Mucosa of descending colon (tissue), 3 donors: ENCODE results near the gene ZNF649. TPM values are rescaled to one million over a fixed set of nuclear protein-coding genes. Genes with fewer than 3 reads are reported as not detected.

Source experiments
- ATAC-seq: fragments of 200-7000 bp; cut with Tn5 transposase; one replicate; pipeline ENCODE4 v1.9.1; 2020; ENCODE audit warnings: mild to moderate bottlenecking, moderate library complexity
- DNase-seq, 3 donors: peaks; one replicate each; pipeline ENCODE4 v3.0.0-alpha.2; 2020
- H3K36me3 ChIP-seq: fragments of 200-600 bp; one replicate; pipeline ENCODE4 v1.8.0; 2021; ENCODE audit warnings: low read depth, mild to moderate bottlenecking
- H3K4me1 ChIP-seq: fragments of 200-600 bp; one replicate; pipeline ENCODE4 v1.8.0; 2021; ENCODE audit warnings: low read depth, mild to moderate bottlenecking
- H3K4me3 ChIP-seq: fragments of 200-600 bp; one replicate; pipeline ENCODE4 v1.8.0; 2021; ENCODE audit warnings: mild to moderate bottlenecking
- H3K9me3 ChIP-seq: fragments of 200-600 bp; one replicate; pipeline ENCODE4 v1.8.0; 2021; ENCODE audit warnings: mild to moderate bottlenecking
- CTCF ChIP-seq: fragments of 200-600 bp; IDR thresholded peaks from one replicate; pipeline ENCODE4 v1.8.0; 2022; ENCODE audit warnings: antibody characterized with exemption, mild to moderate bottlenecking
- intact Hi-C, 2 donors: fragments of 100-400 bp; cut with DNase I in 1 of 2; cut with micrococcal nuclease in 1 of 2; formaldehyde crosslinking; loops; one replicate each; pipeline versions ENCODE4 v1.11.0 to v1.11.1; 2022; cut with DNase I, micrococcal nuclease
- total RNA-seq, 3 donors: library from RNA; stranded (reverse); fragmentation: NEBNext Ultra II Directional in 2 of 3; extraction: Animal tissue kit (Norgen Biotek cat#: 25700) in 2 of 3; gene quantifications; one replicate each; pipeline versions ENCODE4 v1.2.1 to v1.2.4, GENCODE V29; 2021 to 2023
- donor health status: DM: no; HTN: no; CAD: no; lungs with moderate emphysema.
- donor health status: DM: no; HTN: no; CAD: no.
- donor health status: DM: no; HTN: yes; CAD: no.

ZNF649 gene
- total RNA-seq, 3 donors from 2014 or later, result 7.5 to 15.8 (median 9.0) TPM

- Histone ChIP-seq H3K9me3 (peaks cover 69% of the 10 kb centered on the region), H3K4me3 (no peak overlapping the region), H3K36me3 (peaks cover 13% of the 10 kb centered on the region), H3K4me1 (no peaks in the 10 kb centered on the region)
- DNase-seq (no peak), ATAC-seq (no peak)
- intact Hi-C loops, result no loop called here
- TF ChIP-seq CTCF, result no peak
These were observed 27.1 kb upstream of the ZNF649 start for GRCh38 chr19:51931921-51932320.

- TF ChIP-seq CTCF, result no peak
- Histone ChIP-seq H3K4me1 (no peaks in the 10 kb centered on the region), H3K4me3 (peak overlapping the region; percentile 62), H3K9me3 (peaks cover 57% of the 10 kb centered on the region), H3K36me3 (peaks cover 4% of the 10 kb centered on the region)
- DNase-seq (no peak), ATAC-seq (no peak)
- intact Hi-C loops, result no loop called here
These were observed 23.0 kb upstream of the ZNF649 start for GRCh38 chr19:51927859-51928258.

GRCh38 chr19:51926784-51927741 is 22.2 kb upstream of the ZNF649 start, which contains the start of gene ZNF613:
Gene ZNF613, plus strand, starts transcription at chr19:51927472. Its CDS starts 8,749 bp downstream, at chr19:51936221.
- peak within 1 kb of the TSS; percentile 62 for H3K4me3 ChIP-seq
- intact Hi-C loops, result no loop called here
- H3K4me1 ChIP-seq, result no peaks in the 10 kb centered on the region
- DNase-seq, result peak; percentile 90 to 93 (median 91)
- peaks cover 4% of the 10 kb centered on the region for H3K36me3 ChIP-seq
- peaks cover 57% of the 10 kb centered on the region for H3K9me3 ChIP-seq
- TF ChIP-seq CTCF, result no peak
- peak; percentile 99 for ATAC-seq

- ATAC-seq (no peak), DNase-seq (no peak)
- intact Hi-C loops, result no loop called here
- TF ChIP-seq CTCF, result no peak
- H3K4me1 ChIP-seq, result no peaks in the 10 kb centered on the region
- H3K36me3 ChIP-seq, result peaks cover 4% of the 10 kb centered on the region
- peaks cover 57% of the 10 kb centered on the region for H3K9me3 ChIP-seq
- H3K4me3 ChIP-seq, result no peak overlapping the region
These were observed 21.6 kb upstream of the ZNF649 start for GRCh38 chr19:51926426-51926783.

GRCh38 chr19:51921949-51922348 is 17.1 kb upstream of the ZNF649 start:
- intact Hi-C loops, result no loop called here
- Histone ChIP-seq H3K4me3 (no peak overlapping the region), H3K36me3 (no peaks in the 10 kb centered on the region), H3K9me3 (peaks cover 83% of the 10 kb centered on the region), H3K4me1 (no peaks in the 10 kb centered on the region)
- TF ChIP-seq CTCF, result no peak
- DNase-seq (no peak), ATAC-seq (no peak)
